ENCODE results near the gene MERTK.

The MERTK gene

DNA sequence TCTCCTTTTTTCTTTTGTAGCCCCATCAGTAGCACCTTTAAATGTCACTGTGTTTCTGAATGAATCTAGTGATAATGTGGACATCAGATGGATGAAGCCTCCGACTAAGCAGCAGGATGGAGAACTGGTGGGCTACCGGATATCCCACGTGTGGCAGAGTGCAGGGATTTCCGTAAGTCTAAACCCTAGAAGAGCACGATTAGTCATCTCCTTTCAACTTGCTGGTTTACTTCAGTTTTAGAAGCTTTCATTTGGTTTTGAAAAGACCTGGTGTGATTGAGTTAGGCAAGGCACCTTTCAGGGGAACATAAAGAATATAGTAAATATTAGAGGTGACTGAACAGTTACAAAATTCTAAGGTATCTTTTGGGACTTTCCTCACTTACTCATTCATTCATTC lies 84.4 kb downstream of the MERTK start:
- DNase-seq, result no peak

DNA sequence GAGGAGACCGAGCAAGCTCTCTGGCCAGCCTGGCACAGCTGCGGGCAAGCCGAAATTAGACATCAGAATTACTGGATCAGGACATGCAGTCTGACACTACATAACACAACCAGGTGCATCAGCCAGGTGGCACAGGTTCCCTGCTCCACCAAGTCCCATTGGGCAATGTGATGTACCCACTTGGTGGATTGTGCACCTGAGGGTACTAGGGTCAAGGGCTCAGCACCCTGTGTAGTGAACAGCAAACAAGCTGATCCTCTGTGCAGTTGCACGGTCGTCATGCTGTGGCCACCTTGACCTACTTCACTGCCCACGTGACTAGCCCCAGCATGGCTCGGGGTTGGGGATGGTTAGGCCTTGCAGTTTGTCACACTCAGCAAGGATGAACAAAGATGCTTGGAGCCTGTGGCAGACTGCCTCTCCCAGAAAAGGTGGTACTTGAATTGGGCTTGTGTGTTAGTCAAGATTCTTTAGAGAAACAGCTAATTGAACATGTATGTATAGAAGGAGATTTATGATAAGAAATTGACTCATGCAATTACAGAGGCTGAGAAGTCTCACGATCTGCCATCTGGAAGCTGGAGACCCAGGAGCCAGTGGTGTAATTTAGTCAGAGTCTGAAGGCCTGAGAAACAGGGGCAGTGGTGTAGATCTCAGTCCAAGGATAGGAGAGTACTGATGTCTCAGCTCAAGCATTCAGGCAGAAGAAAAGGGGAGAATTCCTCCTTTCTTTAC lies 85.2 kb downstream of the MERTK start:
- no peak for DNase-seq

DNA sequence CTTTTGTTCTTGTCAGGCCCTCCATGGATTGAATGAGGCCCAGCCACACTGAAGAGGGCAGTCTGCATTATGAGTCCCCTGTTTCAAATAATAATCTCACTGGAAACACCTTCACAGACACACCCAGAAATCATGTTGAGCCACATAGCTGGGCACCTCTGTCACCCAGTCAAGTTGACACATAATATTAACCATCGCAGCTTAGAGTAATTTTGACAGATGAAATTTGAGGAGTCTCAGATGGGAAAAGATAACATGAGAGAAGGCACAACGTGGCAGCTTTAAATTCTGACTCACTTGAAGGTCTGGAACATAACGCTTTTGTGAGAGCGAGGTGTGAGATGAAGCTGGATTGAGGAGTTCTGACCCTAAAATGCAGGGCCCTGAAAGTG lies 85.8 kb downstream of the MERTK start:
- DNase-seq, result no peak

DNA sequence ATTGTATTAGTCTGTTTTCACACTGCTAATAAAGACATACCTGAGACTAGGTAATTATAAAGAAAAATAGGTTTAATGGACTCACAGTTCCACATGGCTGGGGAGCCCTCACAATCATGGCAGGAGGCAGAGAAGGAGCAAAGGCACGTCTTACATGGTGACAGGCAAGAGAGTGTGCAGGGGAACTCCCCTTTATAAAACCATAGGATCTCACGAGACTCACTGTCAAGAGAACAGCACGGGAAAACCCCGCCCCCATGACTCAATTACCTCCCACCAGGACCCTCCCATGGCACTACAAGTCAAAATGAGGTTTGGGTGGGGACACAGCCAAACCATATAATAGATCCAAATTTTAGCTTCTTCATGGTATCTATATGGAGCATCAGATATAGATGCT lies 87.1 kb downstream of the MERTK start:
- no peak for DNase-seq

DNA sequence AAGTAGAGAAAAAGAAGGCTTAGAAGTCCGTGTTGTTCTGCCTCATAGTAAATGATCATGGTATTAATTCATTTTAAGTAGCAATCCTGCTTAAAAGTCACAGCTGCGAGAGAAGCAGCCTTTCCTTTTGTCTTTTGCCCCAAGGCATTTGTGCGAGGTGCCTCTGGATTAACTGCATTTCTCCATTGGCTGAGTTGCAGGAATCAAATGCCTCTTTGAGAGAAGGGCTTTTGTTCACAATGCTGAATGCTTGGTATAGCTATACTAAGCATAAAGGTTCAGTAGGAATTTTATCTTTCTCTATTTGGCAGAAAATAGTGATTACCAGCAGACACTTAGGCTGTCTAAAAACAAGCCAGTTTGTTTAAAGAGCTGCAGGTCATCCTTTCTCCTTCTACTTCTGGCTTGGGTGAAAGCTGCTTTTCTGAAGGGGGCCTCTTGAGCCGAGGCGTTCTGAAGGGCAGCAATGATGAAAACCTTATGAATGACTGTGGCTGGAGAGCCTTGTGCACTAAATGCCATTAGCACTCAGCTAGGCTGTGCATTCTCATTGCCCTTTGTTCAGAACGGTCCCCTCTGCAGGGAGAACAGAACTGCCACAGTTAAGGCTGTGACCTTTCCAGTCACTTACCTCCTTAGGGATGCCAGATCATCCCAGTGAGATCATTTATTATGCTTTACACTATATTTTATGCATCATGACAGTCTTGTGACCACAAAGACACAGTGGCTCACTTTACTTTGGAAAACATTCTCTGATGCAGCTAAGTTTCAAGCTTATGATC lies 87.9 kb downstream of the MERTK start:
- no peak for DNase-seq

DNA sequence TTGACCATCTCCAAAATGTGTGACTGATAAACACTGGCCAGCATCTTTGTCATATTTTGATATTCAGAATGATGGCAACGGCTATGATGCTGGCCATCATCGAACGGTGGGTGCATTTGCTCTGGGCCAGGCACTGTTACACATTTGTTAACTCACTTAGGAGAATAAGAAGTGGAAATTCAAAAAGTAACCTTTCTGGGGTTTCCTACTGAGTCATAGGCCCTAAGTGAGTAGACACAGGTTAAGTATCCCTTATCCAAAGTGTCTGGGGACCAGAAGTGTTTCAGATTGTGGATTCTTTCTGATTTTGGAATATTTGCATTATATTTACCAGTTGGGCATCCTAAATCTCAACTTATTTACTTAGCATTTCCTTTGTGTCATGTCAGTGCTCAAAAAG lies 92.0 kb downstream of the MERTK start:
- DNase-seq, result no peak

DNA sequence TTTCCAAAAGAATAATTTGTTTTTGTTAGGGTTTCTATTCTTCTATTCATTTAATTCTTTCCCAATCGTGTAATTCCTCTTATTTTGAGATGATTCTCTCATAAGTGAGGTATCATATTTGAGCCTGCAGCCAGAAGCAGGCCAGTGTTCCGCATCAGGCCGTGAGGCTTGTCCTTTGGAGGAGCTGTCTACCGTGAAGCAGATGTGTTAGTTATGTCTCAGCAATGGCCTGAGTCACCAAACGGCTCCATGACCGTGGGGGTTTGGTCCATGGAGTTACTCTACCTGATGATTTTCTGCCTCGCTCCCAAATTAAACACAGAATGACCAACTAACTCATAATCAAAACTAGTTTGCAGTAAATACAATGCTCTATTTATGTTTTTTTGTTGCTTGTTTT lies 92.4 kb downstream of the MERTK start:
- no peak for DNase-seq

DNA sequence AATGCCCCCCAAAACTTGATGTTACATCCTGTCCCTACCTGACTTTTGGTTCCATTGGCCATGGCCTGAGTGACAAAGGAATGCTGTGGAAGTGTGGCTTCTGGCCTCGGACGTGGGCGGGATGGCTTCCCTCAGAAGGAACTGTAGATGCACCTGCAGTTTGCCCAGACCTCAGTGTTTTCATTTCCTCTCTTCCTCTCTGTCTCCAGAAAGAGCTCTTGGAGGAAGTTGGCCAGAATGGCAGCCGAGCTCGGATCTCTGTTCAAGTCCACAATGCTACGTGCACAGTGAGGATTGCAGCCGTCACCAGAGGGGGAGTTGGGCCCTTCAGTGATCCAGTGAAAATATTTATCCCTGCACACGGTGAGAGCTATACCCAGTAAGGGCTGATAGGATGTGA lies 95.6 kb downstream of the MERTK start:
- no peak for DNase-seq

DNA sequence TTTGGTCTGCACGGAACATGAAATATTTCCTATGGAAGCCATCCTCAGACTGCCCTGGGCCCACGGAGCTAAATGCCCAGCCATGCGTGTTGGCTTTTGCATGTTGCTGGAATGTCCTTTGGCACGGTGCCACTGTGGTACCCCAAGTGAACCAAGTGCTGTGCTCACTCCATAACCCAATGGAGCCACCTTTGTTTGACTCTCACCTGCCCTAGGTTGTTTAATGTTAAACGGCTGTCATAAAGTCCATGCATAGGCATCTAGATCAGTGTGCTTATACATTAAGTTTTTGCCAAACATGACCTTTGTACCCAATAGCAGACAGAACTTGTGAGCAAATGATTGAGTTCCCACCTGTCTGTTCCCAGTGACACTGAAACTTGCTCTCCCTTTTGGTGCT lies 96.7 kb downstream of the MERTK start:
- DNase-seq, result no peak

DNA sequence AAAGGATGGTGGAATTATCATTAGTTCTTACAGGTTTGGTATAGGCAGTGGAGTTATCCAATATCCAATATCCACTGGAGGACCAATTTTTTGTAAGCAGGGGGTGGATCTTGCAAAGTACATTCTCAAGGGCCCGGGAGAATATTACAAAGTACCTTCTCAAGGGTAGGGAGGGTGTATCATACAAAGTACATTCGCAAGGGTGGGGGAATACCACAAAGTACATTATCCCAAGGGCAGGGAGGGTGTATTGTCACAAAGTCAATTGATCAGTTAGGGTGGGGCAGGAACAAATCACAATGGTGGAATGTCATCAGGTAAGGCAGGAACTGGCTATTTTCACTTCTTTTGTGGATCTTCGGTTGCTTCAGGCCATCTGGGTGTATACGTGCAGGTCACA lies 101.4 kb downstream of the MERTK start:
- DNase-seq, result no peak

DNA sequence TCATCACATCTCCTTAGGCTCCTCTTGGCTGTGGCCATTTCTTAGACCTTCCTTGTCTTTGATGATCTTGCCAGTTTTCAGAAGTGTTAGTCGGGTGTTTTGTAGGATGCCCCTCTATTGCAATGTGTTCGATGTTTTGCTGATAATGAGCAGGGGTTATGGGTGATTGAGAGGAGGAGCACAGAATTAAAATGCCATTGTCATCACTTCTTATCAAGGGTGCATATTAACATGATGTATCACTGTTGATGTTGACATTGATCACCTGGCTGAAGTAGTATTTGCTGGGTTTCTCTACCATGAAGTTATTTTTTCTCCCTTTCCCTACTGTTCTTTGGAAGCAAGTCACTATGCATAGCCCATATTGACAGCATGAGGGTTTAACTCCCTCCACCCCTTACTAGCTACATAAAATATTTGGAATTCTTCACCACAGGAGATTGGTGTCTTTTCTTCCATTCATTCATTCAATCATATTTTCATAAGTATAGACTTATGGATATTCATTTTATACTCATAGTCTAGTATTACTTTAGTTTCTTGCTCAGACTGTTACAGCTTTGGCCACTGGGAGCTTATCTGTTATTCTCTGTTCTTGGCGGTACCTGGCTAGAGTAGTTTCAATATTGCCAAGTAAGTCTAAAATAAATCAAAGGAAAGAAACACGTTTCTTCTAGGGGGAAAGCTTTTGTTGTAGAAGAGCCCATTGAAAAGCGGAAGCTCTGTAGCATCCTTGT lies 102.2 kb downstream of the MERTK start:
- no peak for DNase-seq

DNA sequence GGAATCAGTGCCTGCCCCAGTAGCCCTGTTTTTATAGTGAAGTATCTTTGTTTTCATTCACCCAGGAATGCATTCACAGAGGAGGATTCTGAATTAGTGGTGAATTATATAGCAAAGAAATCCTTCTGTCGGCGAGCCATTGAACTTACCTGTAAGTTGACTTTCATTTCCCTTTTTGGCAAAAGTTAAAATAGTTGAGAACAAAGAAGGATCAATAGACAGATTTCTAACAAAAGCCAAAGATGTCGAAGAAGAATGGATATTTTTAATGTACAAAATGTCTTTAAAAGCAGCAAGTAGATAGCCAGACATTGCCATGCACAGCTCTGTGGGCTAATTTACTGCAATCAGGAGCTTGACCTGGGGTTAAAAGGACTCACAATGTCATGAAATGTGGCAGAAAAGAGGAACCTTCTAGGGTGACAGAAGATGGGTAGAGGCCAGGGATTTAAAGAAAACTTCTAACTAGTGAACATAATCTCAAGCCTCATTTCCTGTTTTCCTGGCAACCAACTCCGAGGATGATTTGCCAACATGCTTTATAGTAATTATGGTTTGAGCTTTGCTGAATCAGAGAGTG lies 102.8 kb downstream of the MERTK start:
- no peak for DNase-seq

DNA sequence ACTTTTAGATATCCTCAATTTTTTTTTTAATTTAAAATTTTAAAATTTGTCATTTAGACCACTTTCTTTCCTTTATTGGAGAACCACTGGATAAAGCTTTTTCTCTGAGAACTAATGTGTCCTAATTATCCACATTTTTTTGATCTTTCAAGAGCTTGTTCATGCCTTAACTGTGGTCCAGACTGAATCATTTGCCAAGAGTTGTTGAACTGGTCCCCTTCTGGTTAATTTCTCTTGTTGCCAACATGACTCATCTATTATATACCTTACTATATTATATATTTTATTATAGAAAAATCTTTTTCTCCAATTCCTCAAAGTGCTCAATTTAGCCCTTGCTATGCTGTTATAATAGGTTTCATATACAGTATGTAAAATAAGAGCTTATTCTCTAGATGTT lies 103.5 kb downstream of the MERTK start:
- DNase-seq, result no peak

DNA sequence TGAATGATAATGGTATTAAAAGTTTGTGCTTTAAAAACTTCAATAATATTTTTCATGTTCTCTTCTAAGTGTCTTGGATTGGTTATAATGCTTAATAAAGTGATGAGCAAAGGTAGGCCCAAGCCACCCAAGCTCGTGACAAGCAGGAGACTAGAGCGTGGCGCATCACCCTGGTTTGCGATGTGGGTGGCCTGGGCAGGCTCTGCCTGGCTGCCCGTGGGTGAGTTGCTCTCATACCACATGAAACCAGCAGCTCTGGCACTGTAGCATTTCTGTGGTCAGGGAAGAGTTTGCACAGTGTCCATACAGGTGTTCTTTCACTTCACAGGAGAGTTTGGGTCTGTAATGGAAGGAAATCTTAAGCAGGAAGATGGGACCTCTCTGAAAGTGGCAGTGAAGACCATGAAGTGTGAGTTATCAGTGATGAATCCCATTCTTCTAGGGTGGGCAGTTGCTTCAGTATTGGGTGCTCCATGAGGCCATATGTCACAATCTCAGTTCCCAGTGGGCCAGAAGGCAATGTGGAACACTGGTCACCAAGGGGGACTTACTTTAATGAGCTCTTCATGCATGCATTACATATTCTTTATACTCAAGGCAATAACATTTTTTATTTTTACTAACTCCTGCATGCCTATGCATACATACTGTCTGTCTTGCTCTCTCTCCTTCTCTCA lies 105.3 kb downstream of the MERTK start:
- DNase-seq, result no peak

DNA sequence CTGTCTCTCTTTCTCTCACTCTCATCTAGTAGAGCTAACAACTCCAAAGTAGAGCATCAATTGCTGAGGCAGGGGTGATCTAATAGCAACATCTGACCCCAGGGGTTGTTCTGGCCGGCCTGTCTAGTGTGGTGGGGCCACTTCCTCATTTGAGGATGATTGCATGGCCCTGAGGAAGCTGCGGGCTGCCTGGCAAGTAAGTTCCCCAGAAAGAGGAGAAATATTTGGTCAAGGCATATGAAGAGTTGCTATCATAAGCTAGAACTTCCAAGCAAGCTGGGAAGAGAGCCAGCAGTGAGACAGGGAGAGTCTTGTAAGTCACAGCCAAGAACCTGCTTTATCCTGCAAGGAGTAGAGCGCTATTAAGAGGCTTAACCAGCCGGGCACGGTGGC lies 105.8 kb downstream of the MERTK start:
- no peak for DNase-seq

DNA sequence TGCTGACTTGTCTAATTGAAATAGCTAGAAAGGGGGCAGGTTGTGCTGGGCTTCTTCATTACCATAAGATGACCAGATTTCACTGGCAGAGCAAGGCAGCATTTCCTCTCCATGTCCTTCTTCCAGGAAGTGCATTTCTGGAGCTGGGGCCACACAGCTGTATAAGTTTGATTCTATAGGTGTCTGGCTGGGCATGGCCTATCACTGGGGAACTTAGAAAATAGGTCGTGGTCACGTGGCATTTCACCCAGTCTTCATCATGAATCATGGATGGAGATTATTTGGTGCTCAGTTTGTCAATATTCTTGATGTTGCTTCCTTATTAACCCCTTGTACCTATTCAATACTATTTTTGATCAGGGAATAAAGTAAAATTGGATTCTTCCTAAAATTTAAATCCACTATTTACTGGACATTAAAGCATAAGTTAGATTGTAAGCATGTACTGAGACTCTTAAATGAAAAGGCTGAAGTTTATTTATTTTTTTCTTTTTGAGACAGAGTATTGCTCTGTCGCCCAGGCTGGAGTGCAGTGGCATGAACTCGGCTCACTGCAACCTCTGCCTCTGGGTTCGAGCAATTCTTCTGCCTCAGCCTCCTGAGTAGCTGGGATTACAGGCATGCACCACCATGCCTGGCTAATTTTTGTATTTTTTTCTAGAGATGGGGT lies 107.1 kb downstream of the MERTK start:
- DNase-seq, result no peak

DNA sequence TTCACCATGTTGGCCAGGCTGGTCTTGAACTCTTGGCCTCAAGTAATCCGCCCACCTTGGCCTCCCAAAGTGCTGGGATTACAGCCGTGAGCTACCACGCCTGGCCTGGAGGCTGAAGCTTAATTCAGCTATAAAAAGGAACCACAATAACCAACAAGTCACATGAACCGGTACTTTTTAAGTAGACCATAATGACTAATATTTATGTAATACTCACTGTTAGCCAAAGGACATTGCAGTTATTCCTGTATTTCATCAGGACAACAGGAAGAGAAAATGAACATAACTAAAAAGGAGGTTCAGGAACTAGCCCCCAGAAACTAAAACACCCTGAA lies 107.6 kb downstream of the MERTK start:
- no peak for DNase-seq

DNA sequence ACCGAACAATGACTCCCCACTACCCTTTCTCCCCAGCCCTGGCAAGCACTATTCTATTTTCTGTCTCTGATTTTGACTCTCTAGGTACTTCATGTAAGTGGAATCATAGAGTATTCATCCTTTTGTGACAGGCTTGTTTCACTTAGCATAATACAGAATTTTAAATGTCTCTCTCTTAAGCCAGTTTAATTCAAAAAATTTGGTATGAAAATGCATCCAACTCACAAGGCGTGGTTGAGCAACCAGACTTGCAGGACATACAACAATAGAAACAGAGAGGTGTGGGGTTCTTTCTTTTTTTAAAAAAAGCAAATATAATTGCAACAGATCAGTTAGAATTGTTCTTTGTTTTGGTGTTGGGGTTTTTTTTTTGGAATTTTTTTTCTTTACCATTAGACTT lies 109.1 kb downstream of the MERTK start:
- DNase-seq, result no peak

DNA sequence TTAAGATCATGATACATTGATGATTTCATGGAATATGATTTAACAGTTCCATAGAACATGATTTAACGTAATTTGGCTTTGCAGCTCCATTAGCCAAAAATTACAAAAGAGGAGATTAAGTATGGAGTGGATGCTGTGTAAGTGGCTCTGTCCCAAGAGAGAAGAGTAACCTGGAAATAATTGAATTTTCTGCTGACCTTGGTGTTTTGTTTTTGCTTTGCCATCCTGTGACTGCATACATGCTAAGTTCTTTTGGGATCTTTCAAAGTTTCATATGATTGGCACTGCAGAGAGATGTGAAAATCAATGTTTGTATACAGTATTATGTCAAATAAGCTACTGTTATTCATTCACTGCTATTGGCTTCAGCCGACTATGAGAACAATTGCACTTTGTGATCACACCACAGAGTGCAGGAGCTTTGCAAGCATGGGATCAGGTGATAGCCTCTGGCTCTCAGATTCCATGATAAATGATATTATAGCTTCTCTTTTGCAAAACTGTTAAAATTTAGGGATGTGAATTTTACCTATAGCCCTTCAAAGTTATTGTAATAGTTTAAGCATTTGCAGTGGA lies 110.6 kb downstream of the MERTK start:
- no peak for DNase-seq

DNA sequence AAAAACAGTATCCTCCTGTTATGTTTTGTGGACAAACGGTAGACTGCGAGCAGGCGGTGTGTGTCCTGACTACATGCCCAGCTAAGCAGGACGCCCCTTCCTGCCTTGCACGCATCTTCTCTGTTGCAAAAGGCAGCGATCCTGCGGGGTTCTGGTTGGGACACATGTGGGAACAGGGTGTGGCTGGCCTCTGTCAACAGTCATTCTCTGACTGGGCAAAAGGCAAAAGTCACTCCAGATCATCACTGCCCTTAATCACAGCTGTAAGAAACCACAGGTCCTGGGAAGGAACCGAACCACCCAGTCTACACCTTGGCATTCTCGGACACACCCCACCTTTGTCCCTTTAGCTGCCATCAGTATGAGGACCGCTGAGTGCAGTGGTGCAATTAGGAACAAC lies 112.3 kb downstream of the MERTK start:
- DNase-seq, result no peak

DNA sequence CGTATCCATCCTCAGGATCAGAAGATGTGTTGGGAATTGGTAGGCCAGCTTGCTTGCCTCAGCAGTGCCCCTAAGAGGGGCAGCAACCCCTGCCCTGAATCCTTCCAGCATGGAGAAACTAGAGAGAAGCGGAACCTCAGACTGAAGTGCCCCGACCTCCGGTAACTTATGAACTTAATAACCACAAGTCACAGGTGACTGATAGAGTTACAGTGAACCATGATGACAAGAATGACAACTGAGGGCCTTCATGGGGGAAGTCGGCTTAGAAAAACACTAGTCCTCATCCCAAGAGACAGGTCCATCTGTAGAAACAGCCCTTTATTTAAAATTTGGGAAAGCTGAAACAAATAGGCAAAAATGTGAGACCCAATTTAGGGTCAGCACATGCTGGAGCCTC lies 114.1 kb downstream of the MERTK start:
- no peak for DNase-seq

DNA sequence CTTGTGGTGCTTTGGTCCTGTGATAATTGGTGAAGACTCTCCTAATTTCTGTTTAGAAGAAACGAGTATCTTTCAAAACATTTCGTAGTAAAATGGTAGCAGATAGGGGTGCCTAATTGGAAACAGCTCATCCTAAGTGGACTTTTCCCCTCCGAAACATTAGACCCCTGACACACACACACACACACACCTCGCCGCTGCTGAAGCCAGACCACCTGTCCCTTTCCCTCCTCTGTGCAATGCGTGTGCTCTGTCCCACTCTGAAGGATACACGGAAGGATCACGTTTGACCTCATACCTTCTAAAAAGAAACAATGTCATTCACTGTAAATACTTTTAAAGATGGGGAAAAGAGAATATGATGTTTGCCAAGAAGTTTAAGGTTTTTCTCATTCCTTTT lies 120.4 kb downstream of the MERTK start:
- no peak for DNase-seq

Data from DMS 273 treated with DMSO at 0.1 percent for 48 hours (cell line).